ENCODE data around the gene FTCD.

The FTCD gene

GRCh38 chr21:46191257-46191685 lies 35.9 kb upstream of the FTCD start:
- H3K4me3 ChIP-seq (ENCODE audit: low read length) = no peak overlapping the region

GRCh38 chr21:46190491-46191131 lies 35.2 kb upstream of the FTCD start:
- no peak overlapping the region for H3K4me3 ChIP-seq (ENCODE audit: low read length)
- no peak for TF ChIP-seq ZNF274 (IDR thresholded peaks at IDR 0.05; ENCODE audit: low read depth, low read length)

More at GRCh38 chr21:46191257-46191685, 35.9 kb upstream of the FTCD start:
- TF ChIP-seq ZNF274 (IDR thresholded peaks at IDR 0.05; ENCODE audit: low read depth, low read length) = no peak

GRCh38 chr21:46189959-46190490 lies 34.6 kb upstream of the FTCD start:
- TF ChIP-seq ZNF274 (IDR thresholded peaks at IDR 0.05; ENCODE audit: low read depth, low read length) = no peak
- H3K4me3 ChIP-seq (ENCODE audit: low read length) = no peak overlapping the region

GRCh38 chr21:46189213-46189958 lies 34.0 kb upstream of the FTCD start:
- no peak overlapping the region for H3K4me3 ChIP-seq (ENCODE audit: low read length)
- TF ChIP-seq ZNF274 (IDR thresholded peaks at IDR 0.05; ENCODE audit: low read depth, low read length) = no peak

GRCh38 chr21:46188226-46189212 lies 33.1 kb upstream of the FTCD start:
- no peak overlapping the region for H3K4me3 ChIP-seq (ENCODE audit: low read length)
- no peak for TF ChIP-seq ZNF274 (IDR thresholded peaks at IDR 0.05; ENCODE audit: low read depth, low read length)

- no peak for TF ChIP-seq ZNF274 (IDR thresholded peaks at IDR 0.05; ENCODE audit: low read depth, low read length)
- no peak overlapping the region for H3K4me3 ChIP-seq (ENCODE audit: low read length)
Observed at GRCh38 chr21:46187814-46188213, 32.4 kb upstream of the FTCD start.

- TF ChIP-seq ZNF274 (IDR thresholded peaks at IDR 0.05; ENCODE audit: low read depth, low read length) = no peak
- H3K4me3 ChIP-seq (ENCODE audit: low read length) = no peak overlapping the region
Observed at GRCh38 chr21:46187261-46187660, 31.9 kb upstream of the FTCD start.

- peak overlapping the region; percentile 67 for H3K4me3 ChIP-seq (ENCODE audit: low read length)
Observed at GRCh38 chr21:46185716-46186115, 30.3 kb upstream of the FTCD start.

GRCh38 chr21:46184625-46185555 lies 29.5 kb upstream of the FTCD start:
- no peak for TF ChIP-seq ZNF274 (IDR thresholded peaks at IDR 0.05; ENCODE audit: low read depth, low read length)
- H3K4me3 ChIP-seq (ENCODE audit: low read length) = peak overlapping the region; percentile 67

More at GRCh38 chr21:46185716-46186115, 30.3 kb upstream of the FTCD start:
- TF ChIP-seq ZNF274 (IDR thresholded peaks at IDR 0.05; ENCODE audit: low read depth, low read length) = no peak

GRCh38 chr21:46183910-46184624 lies 28.7 kb upstream of the FTCD start, which contains the start of gene SPATC1L:
TSS of gene SPATC1L (minus strand) at chr21:46184459. CDS start at chr21:46182816, 1,643 bp downstream.
- peak within 1 kb of the TSS; percentile 78 for H3K4me3 ChIP-seq (ENCODE audit: low read length)
- TF ChIP-seq ZNF274 (IDR thresholded peaks at IDR 0.05; ENCODE audit: low read depth, low read length) = no peak

GRCh38 chr21:46183337-46183909 lies 28.0 kb upstream of the FTCD start:
- H3K4me3 ChIP-seq (ENCODE audit: low read length) = peak overlapping the region; percentile 78; the same call in 1 of the 2 replicates
